ENCODE results near the gene NUDT22. TPM values are rescaled to one million over a fixed set of nuclear protein-coding genes. Genes with fewer than 3 reads are reported as not detected.
A peak's percentile ranks its signal among the peaks of the same experiment; 100 is the strongest.

NUDT22 gene
- total RNA-seq, 3 donors from 2014 or later (not counting 1 experiment from before 2014, with no cell fraction given): 59.1 to 79.1 (median 74.8) TPM

DNA sequence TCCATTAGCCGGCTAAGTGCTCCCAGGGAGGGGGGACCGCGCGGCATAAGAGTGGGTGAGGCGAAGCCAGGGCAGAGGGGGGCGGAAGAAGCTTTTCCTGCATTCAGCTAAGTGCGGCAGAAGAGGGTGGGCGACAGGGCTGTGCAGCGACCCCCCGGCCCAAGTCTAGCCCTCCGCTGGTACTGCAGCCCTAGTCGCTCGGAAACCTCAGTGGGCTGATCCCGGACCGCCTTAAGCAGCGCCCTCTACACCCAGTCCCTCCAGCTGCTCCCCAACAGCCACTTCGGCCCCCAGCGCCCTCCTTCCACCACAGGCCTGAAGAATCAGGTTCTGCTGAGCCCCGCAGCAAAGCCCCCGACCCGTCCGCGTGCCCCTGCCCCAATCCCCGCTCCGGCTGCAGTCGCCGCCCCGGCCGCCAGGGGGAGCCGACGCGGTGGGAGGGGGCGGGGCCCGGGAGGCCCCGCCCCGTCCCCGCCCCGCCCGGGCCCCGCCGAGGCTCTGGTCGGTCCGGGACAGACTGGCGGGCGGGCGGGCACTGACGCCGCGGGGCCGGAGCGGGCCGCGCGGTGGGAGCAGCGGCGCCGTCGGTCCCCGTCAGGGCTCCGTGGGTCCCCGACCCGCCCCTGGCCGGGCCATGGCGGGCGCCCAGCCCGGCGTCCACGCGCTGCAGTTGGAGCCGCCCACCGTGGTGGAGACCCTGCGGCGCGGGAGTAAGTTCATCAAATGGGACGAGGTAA lies 25.1 kb downstream of the NUDT22 start, which contains the start of gene PLCB3:
PLCB3 (plus strand) TSS at position 515 of the 737 bp plus-strand sequence; CDS start at position 635, 120 bp downstream.
- Mint-ChIP-seq H3K27ac (peak within 1 kb of the TSS in 1 of 2 donors; percentile 86), H3K36me3 (no peaks in the 10 kb centered on the region), H3K4me1 (peaks cover 14 to 30% of the 10 kb centered on the region in 2 donors), H3K9me3 (no peaks in the 10 kb centered on the region), H3K27me3 (ENCODE audit: low read depth in 2 of 2) (no peaks in the 10 kb centered on the region), H3K4me3 (peak within 1 kb of the TSS; percentile 86)
- peak within 1 kb of the TSS; percentile 58 for H3K4me3 ChIP-seq (ENCODE audit: low read length)
- H3K36me3 ChIP-seq (ENCODE audit: control insufficient read depth, insufficient read depth, low read length): no peaks in the 10 kb centered on the region
- under 1% methylated on average over 75 of the region's 75 CpGs for whole genome bisulfite sequencing (ENCODE audit: insufficient coverage)
- peak; percentile 67 to 77 for DNase-seq
- no peaks in the 10 kb centered on the region for H3K27me3 ChIP-seq (ENCODE audit: control insufficient read depth, insufficient read depth, low read length)
- H3K9me3 ChIP-seq (ENCODE audit: control insufficient read depth, insufficient read depth, low read length): no peaks in the 10 kb centered on the region
- H3K4me1 ChIP-seq (ENCODE audit: control insufficient read depth, insufficient read depth, low read length): peaks cover 41% of the 10 kb centered on the region
- no peak within 1 kb of the TSS for H3K27ac ChIP-seq (ENCODE audit: low read length)
- peak; percentile 72 to 86 (median 79) for ATAC-seq
- TF ChIP-seq, protein P1, sequence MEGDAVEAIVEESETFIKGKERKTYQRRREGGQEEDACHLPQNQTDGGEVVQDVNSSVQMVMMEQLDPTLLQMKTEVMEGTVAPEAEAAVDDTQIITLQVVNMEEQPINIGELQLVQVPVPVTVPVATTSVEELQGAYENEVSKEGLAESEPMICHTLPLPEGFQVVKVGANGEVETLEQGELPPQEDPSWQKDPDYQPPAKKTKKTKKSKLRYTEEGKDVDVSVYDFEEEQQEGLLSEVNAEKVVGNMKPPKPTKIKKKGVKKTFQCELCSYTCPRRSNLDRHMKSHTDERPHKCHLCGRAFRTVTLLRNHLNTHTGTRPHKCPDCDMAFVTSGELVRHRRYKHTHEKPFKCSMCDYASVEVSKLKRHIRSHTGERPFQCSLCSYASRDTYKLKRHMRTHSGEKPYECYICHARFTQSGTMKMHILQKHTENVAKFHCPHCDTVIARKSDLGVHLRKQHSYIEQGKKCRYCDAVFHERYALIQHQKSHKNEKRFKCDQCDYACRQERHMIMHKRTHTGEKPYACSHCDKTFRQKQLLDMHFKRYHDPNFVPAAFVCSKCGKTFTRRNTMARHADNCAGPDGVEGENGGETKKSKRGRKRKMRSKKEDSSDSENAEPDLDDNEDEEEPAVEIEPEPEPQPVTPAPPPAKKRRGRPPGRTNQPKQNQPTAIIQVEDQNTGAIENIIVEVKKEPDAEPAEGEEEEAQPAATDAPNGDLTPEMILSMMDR (IDR thresholded peaks at IDR 0.05): peak; percentile 78
- intact Hi-C loops (cut with micrococcal nuclease): loop anchor here (1.0 to 2.0 kb wide), 2 partner anchors 18 to 50 kb away; no protein-coding TSS in a partner anchor

DNA sequence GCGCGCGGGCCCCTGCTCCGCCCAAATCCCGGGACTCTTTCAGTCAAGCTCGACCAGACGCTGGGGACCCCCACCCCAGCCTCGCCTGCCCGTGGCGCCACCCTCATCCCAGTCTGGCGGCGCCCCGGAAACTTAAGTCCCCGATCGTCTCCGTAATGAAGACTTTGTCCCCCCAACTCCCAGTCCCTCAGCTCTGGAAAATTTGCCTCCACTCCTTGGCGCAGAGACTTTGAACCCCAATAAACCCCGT lies 25.6 kb downstream of the NUDT22 start:
- no peaks in the 10 kb centered on the region for H3K27me3 Mint-ChIP-seq (ENCODE audit: low read depth in 2 of 2)
- no peaks in the 10 kb centered on the region for H3K36me3 Mint-ChIP-seq
- 1% methylated on average over 18 of the region's 18 CpGs for WGBS (ENCODE audit: insufficient coverage)
- Histone ChIP-seq H3K36me3 (ENCODE audit: control insufficient read depth, insufficient read depth, low read length) (peaks cover 5% of the 10 kb centered on the region), H3K4me3 (ENCODE audit: low read length) (peak overlapping the region; percentile 58), H3K27me3 (ENCODE audit: control insufficient read depth, insufficient read depth, low read length) (no peaks in the 10 kb centered on the region), H3K9me3 (ENCODE audit: control insufficient read depth, insufficient read depth, low read length) (no peaks in the 10 kb centered on the region), H3K27ac (ENCODE audit: low read length) (no peak overlapping the region), H3K4me1 (ENCODE audit: control insufficient read depth, insufficient read depth, low read length) (peaks cover 39% of the 10 kb centered on the region)
- TF ChIP-seq, protein P1 (IDR thresholded peaks at IDR 0.05): no peak
- DNase-seq (no peak), ATAC-seq (no peak)
- no peaks in the 10 kb centered on the region for H3K9me3 Mint-ChIP-seq
- intact Hi-C loops (cut with micrococcal nuclease): loop anchor here (1.0 to 2.0 kb wide), 2 partner anchors 17 to 50 kb away; no protein-coding TSS in a partner anchor
- H3K27ac Mint-ChIP-seq: peak overlapping the region in 1 of 2 donors; percentile 86
- H3K4me3 Mint-ChIP-seq: peak overlapping the region; percentile 86
- H3K4me1 Mint-ChIP-seq: peaks cover 14 to 29% of the 10 kb centered on the region in 2 donors

DNA sequence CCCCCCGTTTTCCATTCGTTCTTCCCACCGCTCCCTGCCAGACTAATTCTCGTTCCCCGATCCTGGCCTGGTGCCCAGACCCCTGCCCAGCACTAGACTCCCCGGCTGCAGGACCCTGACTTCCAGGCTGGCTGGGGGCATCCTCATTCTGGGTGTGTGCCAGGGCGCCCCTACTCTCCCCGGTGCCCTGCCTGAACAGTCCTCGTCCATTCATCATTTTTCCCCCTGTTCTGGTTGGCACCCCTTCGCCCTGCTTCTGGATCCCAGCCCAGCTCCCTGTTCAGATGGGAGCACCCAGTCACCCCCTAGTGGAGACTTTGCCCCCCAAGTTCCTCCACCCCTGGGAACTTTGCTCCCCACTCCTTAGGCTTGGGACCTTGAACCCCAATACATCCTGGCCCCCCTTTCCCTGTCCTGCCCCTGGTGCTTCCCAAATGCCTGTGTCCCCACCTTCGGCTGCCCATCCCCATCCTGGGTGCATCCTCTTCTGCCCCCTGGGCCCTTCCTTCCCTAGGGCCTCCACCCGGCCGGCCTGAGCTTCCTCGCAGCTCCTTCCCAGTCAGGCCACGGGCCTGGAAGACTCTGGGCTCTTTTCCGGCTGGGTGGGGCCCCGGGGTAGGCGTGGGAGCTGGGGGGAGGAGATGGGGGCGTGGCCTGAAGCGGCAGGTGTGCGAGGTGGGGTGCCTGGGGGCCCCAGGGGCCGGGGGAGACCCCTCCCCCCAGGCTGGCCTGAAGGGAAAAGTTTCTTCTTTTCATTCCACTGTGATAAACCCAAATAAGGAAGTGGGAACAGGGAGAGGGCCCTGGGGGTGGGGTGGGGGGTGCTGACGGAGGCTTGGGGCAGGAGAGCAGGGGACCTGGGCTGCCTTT lies 26.2 kb downstream of the NUDT22 start:
- no peak overlapping the region for H3K27ac ChIP-seq (ENCODE audit: low read length)

More for the DNA sequence above, 26.2 kb downstream of the NUDT22 start:
- Histone ChIP-seq H3K27me3 (ENCODE audit: control insufficient read depth, insufficient read depth, low read length) (no peaks in the 10 kb centered on the region), H3K9me3 (ENCODE audit: control insufficient read depth, insufficient read depth, low read length) (no peaks in the 10 kb centered on the region), H3K4me1 (ENCODE audit: control insufficient read depth, insufficient read depth, low read length) (peaks cover 34% of the 10 kb centered on the region), H3K4me3 (ENCODE audit: low read length) (peak overlapping the region; percentile 58), H3K36me3 (ENCODE audit: control insufficient read depth, insufficient read depth, low read length) (peaks cover 6% of the 10 kb centered on the region)
- WGBS (ENCODE audit: insufficient coverage): 14% methylated on average over 16 of the region's 23 CpGs
- intact Hi-C loops (cut with micrococcal nuclease): no loop called here
- Mint-ChIP-seq H3K27me3 (ENCODE audit: low read depth in 2 of 2) (no peaks in the 10 kb centered on the region), H3K4me1 (peaks cover 10 to 23% of the 10 kb centered on the region in 2 donors), H3K4me3 (peak overlapping the region; percentile 86), H3K36me3 (no peaks in the 10 kb centered on the region), H3K9me3 (no peaks in the 10 kb centered on the region), H3K27ac (peak overlapping the region in 1 of 2 donors; percentile 86)
- ATAC-seq: no peak
- DNase-seq: peak in 1 of 2 donors; percentile 56
- TF ChIP-seq, protein P1 (IDR thresholded peaks at IDR 0.05): no peak
